GM19468 (cell line): ENCODE results near the gene TEAD3.
"Not testable (repeated sequence)": the region's sequence is repeated elsewhere in the genome, so short reads cannot be mapped to it uniquely, and the experiment has no call there.

ENCODE experiments used
- ATAC-seq: cut with Tn5 transposase; IDR thresholded peaks from one replicate; pipeline ENCODE4 v1.9.1; 2021; ENCODE audit warnings: mild to moderate bottlenecking, moderate library complexity, moderate number of reproducible peaks; ENCODE audit not compliant: unreplicated experiment; ENCODE audit errors: extremely low read depth

TEAD3 gene

DNA sequence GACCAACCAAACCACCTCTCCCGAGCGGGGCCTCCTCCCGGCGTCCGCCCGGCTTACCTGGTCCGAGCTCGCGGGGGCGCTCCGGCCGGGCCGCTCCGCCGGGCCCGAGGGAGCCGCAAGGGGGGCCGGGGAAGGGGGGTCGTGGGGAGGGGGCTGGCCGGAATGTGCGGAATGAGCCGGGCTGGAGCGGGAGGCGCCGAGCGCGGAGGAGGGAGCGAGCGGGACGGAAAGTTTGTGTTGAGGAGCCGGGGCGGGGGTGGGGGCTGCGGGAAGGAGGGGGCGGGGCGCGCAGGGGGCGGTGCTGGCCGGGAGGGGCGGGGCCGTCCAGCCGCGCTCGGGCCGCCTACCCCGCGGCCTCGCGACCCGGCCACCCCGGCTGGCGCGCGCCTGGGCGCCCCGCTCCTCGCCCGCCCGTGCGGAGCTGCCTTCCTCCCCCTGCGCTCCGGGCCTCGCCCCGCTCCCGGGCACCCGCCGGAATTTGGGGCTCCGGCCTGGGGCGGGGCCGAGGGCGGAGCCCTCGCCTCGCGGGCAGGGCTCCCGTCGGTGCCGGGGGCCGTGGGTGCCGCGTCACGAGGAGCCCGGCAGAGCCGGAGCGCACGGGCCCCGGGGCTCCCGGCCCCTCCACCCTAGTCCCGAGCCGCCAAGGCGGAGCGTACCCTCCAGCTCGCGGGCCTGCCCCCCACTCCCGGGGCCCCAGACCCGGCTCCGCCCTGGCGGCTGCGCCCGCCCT is at the start of gene TEAD3:
Gene TEAD3, minus strand, starts transcription at position 239 of the 730 bp plus-strand sequence.
- no peak for ATAC-seq

DNA sequence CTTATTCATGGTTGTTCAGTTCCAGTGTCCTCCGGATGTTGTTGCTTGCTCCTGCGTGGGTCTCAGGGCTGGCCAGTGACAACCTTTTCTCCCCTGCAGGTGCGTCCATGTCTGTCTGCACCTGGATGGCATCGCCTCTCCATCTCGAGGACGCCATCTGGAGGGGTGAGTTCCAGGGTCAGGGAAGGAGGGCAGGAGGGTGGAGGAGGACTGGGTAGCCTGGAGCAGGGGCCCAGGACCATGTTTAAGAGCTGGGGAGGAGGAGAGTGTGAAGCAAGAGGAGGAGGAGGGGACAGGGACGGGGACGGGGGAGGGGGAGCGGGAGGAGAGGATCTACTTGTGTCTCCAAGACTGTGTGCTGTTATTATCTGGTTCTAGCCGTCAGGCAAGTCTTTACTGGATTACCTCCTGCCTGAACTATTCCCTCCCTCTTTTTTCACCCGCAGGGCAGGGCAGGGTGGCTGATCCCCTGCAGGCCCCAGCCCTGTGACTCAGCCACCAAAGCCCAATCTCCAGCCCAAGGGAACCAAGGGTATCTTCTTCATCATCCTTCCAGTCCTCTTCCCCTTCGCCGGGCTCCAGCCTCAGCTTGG is 48.0 kb upstream of the TEAD3 start:
- ATAC-seq: no peak

DNA sequence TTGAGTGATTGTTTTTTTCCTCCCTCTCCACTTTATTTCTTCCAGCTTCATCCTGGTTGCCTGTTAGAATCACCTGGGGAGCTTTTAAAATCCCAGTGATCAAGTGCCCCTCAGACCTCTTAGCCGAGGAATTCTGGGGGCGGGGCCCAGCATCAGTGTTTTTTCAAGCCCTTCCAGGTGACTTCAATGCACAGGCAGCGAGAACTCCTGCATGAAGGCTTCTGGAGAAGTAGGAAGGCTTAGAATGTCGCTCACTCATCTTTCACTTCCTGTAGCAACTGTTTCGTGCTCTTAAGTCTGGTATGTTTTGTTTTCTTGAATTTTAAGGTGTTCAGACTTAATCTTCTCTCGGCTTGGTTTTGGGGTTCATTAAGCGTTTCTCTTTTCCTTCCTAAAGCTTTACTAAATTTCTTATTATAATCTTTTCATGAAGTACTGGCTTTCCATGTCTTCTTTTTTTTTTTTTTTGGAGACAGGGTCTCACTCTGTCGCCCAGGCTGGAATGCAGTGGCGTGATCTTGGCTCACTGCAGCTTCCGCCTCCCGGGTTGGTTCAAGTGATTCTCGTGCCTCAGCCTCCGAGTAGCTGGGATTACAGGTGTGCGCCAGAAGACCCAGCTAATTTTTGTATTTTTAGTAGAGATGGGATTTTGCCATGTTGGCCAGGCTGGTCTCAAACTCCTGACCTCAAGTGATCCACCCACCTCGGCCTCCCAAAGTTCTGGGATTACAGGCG is 46.7 kb upstream of the TEAD3 start:
- no peak for ATAC-seq

DNA sequence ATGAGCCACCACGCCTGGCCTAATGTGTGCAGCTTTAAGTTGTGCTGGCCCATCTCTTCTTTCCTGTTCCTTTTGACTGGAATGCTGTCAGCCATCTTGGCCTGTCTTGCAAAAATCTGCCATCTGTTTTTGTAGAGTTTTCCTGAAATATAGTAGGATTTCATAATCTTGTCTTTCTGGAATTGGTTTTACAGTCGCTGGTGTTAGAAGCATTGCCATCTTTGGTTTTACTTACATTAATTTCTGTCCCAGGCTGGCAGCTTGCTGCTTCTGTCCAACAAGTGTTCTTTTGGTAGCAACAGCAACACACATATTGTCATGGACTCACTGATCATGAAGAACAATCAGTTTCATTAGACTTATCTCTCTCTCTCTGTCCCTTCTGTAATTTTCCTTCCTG is 45.0 kb upstream of the TEAD3 start:
- no peak for ATAC-seq

DNA sequence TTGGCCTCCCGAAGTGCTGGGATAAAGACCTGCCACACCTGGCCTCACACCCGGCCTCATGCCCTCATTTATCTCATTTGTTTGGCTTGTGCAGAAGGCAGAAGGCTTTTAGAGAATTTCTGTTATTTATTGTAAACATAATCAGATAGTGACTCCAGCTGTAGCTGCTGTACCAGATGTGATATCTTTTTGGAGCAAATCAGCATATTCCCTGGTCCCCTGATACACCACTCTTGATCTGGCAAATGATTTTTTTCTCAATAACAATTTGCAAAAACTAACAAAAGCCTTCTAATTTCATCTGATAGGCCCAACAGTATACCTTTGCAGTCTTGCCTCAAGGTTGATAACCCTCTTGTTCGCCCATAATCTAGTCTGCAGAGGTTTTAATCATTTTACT is 42.3 kb upstream of the TEAD3 start:
- no peak for ATAC-seq

DNA sequence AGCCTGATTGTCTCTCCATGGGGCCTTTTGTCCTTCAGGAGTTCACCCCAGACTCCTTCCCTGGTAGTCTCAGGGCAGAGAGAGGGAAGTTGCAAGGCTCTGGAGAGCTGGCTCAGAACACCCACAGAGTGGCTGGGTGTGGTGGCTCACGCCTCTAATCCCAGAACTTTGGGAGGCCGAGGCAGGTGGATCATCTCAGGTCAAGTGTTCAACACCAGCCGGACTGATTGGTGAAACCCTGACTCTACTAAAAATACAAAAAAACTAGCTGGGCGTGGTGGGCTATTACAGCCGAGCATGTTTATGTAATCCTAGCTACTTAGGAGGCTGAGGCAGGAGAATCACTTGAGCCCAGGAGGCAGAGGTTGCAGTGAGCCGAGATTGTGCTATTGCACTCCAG is 39.0 kb upstream of the TEAD3 start:
- not testable (repeated sequence) for ATAC-seq

DNA sequence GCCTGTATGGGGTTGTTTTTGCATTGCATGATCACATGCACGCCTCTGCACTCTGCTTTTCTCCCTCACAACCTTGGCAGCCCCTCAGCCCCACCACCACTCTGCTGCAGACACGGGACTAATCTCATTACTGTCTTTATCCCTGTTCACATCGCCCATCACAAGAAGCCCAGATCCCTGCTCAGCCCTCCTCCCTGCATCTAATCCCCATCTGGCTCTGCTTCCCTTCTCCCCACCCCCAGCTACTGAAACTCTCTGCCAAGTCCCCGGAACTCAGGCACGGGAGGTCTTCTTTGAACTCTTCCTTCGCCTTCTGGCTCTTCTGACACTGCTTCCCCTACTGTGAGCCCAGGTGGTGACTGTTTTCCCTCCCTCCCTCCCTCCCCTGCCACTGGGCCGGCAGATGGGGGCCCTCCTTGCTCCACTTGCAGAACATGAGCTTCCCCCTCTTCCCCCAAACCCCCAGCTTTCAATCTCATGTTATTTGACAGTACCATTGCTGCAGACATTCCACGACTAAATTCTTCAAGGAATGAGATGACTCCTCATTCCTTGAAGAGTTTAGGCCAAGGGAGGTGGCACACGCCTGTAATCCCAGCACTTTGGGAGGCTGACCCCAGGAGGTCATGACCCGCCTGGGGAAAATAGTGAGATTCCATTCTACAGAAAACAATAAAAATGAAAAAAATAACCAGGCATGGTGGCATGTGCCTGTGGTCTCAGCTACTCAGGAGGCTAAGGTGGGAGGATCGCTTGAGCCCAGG is 37.7 kb upstream of the TEAD3 start:
- no peak for ATAC-seq

DNA sequence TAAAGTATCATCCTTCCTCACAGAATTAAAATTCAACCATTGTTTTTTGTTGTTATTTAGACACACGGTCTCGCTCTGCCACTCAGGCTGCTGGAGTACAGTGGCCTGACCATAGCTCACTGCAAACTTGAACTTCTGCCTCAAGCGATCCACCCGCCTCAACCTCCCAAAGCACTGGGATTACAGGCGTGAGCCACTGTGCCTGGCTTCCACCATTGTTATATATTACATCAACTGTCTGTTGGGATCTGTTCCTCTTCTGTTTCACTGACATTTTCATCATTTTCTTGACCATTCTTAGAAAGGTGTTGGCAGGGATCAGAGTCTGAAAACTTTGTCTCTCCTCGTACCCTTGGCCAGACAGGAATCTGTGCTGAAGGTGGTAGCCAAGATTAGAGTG is 37.1 kb upstream of the TEAD3 start:
- no peak for ATAC-seq

DNA sequence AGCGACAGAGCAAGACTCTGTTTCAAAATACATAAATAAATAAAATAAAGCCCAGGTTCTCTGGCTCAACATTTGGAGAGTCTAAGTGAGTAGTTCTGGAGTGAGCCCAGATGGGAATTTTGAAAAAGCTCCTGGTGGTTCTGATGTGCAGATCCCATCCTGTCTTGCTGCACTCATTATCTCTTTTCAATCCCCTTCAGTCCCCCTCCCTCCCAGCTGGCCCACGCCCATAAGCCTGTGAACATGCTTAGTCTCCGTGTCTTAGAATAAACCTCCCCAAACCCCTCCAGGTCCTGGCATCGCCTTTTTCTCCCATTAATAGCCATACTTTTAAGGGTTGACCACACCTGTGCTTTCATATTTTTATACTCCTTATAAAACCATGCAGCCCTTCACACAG is 35.2 kb upstream of the TEAD3 start:
- ATAC-seq: no peak

DNA sequence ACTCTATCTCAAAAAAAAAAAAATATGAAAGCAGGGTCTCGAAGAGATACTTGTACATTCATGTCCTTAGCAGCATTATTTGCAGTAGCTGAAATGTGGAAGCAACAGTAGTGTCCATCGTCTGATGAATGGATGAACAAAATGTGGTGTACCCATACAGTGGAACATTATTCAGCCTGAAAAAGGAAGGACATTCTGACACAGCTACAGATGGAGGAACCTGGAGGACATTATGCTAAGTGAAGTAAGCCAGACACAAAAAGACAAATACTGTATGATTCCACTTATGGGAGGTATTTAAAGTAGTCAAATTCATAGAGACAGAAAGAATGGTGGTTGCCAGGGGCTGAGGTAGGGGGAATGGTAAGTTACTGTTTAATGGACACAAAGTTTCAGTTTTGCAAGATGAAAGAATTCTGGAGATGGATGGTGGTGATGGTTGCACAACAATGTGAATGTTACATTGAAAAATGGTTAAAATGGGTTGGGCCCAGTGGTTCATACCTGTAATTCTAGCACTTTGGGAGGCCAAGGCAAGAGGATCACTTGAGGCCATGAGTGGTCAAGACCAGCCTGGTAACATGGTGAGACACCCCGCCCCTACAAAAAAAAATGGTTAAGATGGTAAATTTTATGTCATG is 27.6 kb upstream of the TEAD3 start:
- no peak for ATAC-seq

DNA sequence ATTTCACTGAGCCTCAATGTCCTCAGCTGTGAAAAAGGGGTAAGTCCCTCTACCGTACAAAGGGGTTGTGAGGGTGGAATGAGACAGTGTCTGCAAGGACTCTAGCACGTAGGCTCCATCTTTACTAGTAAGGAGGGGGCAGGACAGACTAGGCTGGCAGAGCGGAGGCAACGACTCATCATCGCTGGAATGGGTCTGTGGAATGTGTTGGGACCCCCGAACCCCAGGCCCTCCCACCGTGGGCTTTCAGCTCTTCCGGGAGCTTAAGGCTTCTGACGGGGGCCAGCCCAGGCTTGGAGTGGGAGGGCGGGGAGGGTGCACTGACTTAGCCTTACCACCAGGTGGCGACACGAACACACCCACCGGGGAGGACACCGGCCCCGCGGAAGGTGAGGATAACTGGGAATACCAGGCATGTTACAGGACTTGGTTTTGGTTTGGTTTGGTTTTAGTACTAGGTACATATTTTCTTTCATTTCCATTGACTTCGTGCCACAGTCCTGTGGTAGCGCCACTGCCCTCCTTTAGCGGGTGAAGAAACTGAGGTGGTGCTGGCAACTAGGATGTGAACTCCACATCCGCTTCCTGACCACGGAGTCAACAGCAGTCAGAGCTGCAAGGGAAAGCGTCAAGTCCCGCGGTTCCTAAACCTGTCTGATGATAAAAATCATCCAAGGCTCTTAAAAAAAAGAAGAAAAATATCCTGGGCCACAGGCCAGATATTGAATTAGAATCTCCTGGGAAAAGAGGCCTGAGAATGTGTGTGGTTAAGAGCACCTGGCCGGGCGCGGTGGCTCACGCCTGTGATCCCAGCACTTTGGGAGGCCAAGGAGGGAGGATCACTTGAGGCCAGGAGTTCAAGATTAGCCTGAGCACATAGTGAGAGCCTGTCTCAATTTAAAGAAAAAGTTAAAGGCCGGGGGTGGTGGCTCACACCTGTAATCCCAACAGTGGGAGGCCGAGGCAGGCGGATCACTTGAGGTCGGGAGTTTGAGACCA is 26.1 kb upstream of the TEAD3 start:
- no peak for ATAC-seq

DNA sequence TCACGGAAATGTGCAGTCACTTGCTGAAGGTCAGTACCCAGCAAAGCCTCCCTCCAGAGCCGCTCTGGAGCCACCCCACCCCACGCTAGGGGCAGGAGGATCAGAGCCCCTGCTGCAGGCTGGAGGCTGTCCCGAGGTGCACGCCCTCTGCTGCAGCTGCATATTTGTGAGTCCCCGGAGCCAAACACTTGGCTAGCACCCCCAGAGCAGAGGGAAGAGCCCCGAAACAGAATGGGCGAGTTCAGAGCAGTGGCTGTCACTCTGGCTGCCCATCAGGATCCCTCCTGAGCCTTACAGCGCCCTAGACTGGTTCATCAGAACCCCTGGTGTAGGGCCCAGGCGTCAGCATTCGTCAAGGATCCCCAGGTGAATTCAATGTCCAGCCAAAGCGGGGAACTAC is 25.3 kb upstream of the TEAD3 start:
- no peak for ATAC-seq

DNA sequence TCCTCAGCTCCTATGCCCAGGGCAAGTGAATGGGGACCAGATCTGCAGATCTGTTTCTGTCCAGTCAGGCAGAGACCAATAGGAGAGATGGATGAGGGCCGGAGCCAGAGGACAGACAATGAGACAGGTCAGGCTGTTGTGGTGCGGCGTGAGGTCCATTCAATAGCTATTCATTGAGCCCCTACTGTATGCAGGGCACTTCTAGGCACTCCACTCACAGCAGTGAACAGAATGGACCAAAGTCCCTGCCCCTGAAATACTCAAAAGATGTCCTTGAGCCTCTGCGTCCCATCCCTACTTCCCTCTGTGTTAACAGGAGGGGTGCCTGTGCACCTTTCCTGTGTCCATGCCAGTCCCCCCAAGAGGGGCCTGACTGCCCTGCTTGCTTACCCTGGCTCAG is 24.4 kb upstream of the TEAD3 start:
- ATAC-seq: no peak

DNA sequence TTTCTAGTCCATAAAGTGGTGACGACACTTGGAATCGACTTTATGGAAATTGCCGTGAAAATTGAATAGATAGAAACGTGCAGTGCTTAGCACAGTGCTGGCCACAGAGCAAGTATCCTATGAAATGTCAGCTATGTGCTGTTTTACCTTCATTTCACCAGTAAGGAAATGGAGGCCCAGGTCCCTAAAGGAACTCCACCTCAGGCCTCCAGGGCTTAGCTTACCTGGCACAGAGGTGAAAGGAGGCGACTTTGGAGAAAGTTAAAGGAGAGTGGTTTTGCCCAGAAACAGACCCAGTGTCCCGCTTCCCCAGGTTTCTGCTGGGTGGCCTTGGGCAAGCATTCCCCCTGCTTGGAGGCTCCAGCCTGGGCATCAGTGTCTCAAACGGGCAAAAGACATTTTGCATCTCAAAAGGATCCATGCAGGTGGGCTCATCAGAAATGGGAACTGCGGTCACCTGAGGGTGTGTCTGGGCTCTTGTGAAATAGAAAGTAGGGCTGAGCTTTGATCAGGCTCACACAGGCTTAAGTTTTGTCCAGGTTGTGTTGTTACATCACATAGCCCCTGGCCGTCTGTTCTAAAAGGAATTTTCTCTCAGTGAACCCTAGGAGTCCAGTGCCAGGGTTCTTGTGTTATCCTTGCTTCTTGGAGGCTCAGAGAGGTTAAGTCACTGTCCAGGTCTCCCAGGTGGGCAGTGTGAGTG is 22.6 kb upstream of the TEAD3 start:
- no peak for ATAC-seq

DNA sequence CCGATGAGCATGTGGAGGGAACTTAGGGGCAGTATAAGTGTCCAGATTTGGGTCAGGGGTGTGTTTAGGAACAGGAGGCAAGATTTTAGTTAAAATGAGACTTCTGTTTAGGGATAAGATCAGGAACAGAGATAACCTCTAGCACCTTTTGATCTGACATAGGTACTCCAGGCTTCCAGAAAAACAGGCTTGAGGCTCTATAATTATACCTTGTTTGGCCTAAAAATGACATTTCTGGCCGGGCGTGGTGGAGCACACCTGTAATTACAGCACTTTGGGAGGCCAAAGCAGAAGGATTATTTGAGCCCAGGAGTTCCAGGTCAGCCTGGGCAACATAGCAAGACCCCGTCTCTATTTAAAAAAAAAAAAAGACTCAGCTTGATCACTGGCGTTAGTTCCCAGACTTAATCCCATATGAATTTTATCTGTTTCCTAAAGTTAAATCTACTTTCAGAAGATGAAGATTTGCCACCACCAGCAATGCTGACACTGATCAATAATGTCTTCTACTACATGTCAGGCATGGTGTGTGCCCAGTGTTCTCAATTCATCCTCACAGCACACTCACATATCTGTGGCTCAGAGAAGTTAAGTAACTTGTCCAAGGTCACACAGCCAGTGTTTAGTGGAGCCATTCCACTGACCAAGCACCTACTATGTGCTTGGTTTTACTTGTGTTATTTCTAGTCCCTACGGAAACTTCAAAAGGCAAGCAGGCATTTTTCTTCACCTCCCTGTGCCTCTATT is 21.9 kb upstream of the TEAD3 start:
- no peak for ATAC-seq

DNA sequence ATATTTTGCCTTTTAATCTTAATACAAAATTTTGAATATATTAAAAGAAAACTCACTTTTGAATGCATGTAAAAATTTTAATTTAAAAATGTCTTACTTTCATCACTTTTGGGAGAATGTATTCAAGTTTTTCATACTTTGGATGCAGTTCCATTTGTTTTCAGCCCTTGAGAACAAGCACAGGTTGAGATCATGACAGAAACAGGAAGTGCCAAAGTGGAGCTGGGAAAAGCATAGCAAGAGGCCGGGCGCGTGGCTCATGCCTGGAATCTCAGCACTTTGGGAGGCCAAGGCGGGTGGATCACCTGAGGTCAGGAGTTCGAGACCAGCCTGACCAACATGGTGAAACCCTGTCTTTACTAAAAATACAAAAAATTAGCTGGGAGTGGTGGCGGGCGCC is 21.1 kb upstream of the TEAD3 start:
- not testable (repeated sequence) for ATAC-seq

DNA sequence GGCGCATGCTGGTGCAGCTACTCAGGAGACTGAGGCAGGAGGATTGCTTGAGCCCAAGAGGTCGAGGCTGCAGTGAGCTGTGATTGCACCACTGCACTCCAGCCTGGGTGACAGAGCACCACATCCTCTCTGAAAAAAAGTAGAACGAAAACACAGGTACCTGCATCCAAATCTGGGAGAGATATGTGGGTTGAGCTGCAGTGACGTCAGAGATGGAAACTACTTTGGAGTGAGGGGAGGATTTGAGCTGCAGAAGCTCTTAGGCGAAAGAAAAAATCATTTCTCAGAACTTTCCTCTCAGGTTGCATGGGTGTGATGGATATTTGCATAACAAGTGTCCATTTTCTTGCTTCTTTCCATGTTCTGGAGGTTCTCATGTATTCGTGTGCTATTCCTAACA is 19.8 kb upstream of the TEAD3 start:
- ATAC-seq: no peak

DNA sequence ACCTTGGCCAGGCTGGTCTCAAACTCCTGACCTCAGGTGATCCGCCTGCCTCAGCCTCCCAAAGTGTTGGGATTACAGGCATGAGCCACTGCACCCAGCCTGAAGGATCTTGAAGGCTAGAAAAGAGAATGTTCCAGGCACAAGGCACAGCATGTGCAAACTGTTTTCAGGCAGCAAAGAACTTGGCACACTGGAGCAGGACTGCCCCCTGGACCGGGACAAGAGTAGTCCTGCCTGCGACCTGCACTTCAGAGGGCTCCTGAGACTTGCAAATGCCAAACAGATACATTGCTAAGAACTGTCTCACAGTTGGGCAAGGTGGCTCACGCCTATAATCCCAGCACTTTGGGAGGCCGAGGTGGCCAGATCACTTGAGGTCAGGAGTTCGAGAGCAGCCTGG is 19.1 kb upstream of the TEAD3 start:
- not testable (repeated sequence) for ATAC-seq
